GM12878 (cell line): ENCODE measurements around the gene TRABD2B. TPM values are rescaled to one million over a fixed set of nuclear protein-coding genes. Genes with fewer than 3 reads are reported as not detected.

Source experiments
- ATAC-seq: fragments of 200-7000 bp; cut with Tn5 transposase; 3 replicates; pipeline ENCODE4 v1.9.1; 2020; ENCODE audit warnings: mild to moderate bottlenecking, moderate library complexity
- BruUV-seq: library from RNA; stranded (reverse); fragments of 400-500 nt; replicated peaks from 2 replicates; lab custom pipeline; 2021; lab: Mats Ljungman, UMichigan
- CTCF ChIA-PET: fragments of 300-600 bp; sonication (Branson Sonifier 250); formaldehyde crosslinking; extraction: SDS; loops from one replicate; lab custom pipeline; 2021; ENCODE audit warnings: inconsistent platforms; lab: Yijun Ruan, JAX
- POLR2A ChIA-PET: fragments of 350-600 bp; formaldehyde crosslinking; extraction: SDS; loops from one replicate; lab custom pipeline; 2021; ENCODE audit warnings: inconsistent platforms; lab: Charles Lee
- RAD21 ChIA-PET: fragments of 300-600 bp; sonication (Branson Sonifier 250); formaldehyde crosslinking; loops from one replicate; lab custom pipeline; 2023; ENCODE audit warnings: antibody characterized with exemption; ENCODE audit not compliant: unreplicated experiment; lab: Charles Lee
- SMC1A ChIA-PET: fragments of 300-600 bp; sonication (Branson Sonifier 250); formaldehyde crosslinking; loops from one replicate; lab custom pipeline; 2023; ENCODE audit not compliant: unreplicated experiment, uncharacterized antibody; lab: Charles Lee
- DNase-seq: peaks from one replicate; pipeline ENCODE4 v3.0.0-alpha.2; 2011; ENCODE audit warnings: low read depth, low spot score
- FAIRE-seq: peaks from 3 replicates; lab custom pipeline; 2011; peaks lifted over from hg19 to GRCh38; lab: Jason Lieb, UNC
- H2AFZ ChIP-seq: 2 replicates; pipeline ENCODE4 v1.6.0; 2011; ENCODE audit warnings: low read depth, low read length, control low read depth; ENCODE audit not compliant: control insufficient read depth
- H3K27ac ChIP-seq: 2 replicates; pipeline ENCODE4 v1.5.1; 2011; ENCODE audit warnings: control low read depth; ENCODE audit not compliant: control insufficient read depth, insufficient read depth
- H3K27me3 ChIP-seq, 2 experiments: replicated peaks in 1 of 2; 2 replicates each; pipeline versions ENCODE4 v1.6.0 to v1.6.1; 2011; ENCODE audit warnings: low read length in 1 of 2; ENCODE audit not compliant: control insufficient read depth in 2 of 2, insufficient read depth in 2 of 2
- H3K36me3 ChIP-seq, 2 experiments: 2 replicates each; pipeline ENCODE4 v1.5.1; 2011; ENCODE audit warnings: low read length in 1 of 2; ENCODE audit not compliant: control insufficient read depth in 2 of 2, insufficient read depth in 2 of 2
- H3K4me1 ChIP-seq: 2 replicates; pipeline ENCODE4 v1.6.1; 2011; ENCODE audit warnings: mild to moderate bottlenecking, low read length, moderate library complexity, mixed read lengths; ENCODE audit not compliant: control insufficient read depth, insufficient read depth
- H3K4me2 ChIP-seq: 2 replicates; pipeline ENCODE4 v1.6.0; 2011; ENCODE audit warnings: control low read depth; ENCODE audit not compliant: control insufficient read depth, insufficient read depth
- H3K4me3 ChIP-seq: fragments of 200-600 bp; sonication (generic); 2 replicates; pipeline ENCODE4 v1.5.1; 2016
- H3K79me2 ChIP-seq: 2 replicates; pipeline ENCODE4 v1.6.0; 2011; ENCODE audit warnings: low read length; ENCODE audit not compliant: control insufficient read depth, insufficient read depth
- H3K9ac ChIP-seq: 2 replicates; pipeline ENCODE4 v1.8.0; 2011; ENCODE audit warnings: low read length, control low read depth, mixed read lengths; ENCODE audit not compliant: control insufficient read depth, insufficient read depth
- H3K9me3 ChIP-seq: replicated peaks from 3 replicates; pipeline ENCODE4 v1.5.1; 2011; ENCODE audit warnings: mild to moderate bottlenecking, low read length; ENCODE audit not compliant: control insufficient read depth, insufficient read depth
- H4K20me1 ChIP-seq: 2 replicates; pipeline ENCODE4 v1.6.0; 2011; ENCODE audit not compliant: control insufficient read depth, insufficient read depth
- CBX3 ChIP-seq: fragments of 200-600 bp; sonication (generic); IDR thresholded peaks from 2 replicates; pipeline ENCODE4 v1.6.1; 2016; ENCODE audit warnings: low read depth, borderline replicate concordance
- GABPA ChIP-seq: IDR thresholded peaks from 2 replicates; pipeline ENCODE4 v1.6.1; 2014; ENCODE audit warnings: antibody characterized with exemption, low read depth, mild to moderate bottlenecking, inconsistent platforms
- GATAD2B ChIP-seq: fragments of 450-650 bp; conservative IDR thresholded peaks from 2 replicates; pipeline ENCODE4 v1.6.1; 2017; ENCODE audit warnings: low read depth, mild to moderate bottlenecking, moderate library complexity
- KAT2A ChIP-seq: conservative IDR thresholded peaks from 2 replicates; pipeline ENCODE4 v1.6.1; 2011; ENCODE audit warnings: low read depth, low read length; ENCODE audit not compliant: control insufficient read depth
- LARP7 ChIP-seq: fragments of 450-650 bp; IDR thresholded peaks from 2 replicates; pipeline ENCODE4 v1.6.1; 2017; ENCODE audit warnings: mild to moderate bottlenecking
- PML ChIP-seq: IDR thresholded peaks from 2 replicates; pipeline ENCODE4 v1.6.1; 2012; ENCODE audit warnings: low read length, inconsistent platforms
- RB1 ChIP-seq: fragments of 450-650 bp; formaldehyde crosslinking; IDR thresholded peaks from 2 replicates; pipeline ENCODE4 v1.6.1; 2017; ENCODE audit warnings: mild to moderate bottlenecking, borderline replicate concordance
- TCF12 ChIP-seq: IDR thresholded peaks from 2 replicates; pipeline ENCODE4 v1.6.1; 2011; ENCODE audit warnings: low read depth, mild to moderate bottlenecking, low read length
- TCF7 ChIP-seq: IDR thresholded peaks from 2 replicates; pipeline ENCODE4 v1.6.1; 2014; ENCODE audit warnings: antibody characterized with exemption, borderline replicate concordance
- ZNF217 ChIP-seq: fragments of 450-650 bp; IDR thresholded peaks from 2 replicates; pipeline ENCODE4 v1.6.1; 2017; ENCODE audit warnings: antibody characterized with exemption, mild to moderate bottlenecking
- ZSCAN29 ChIP-seq: fragments of 450-650 bp; IDR thresholded peaks from 2 replicates; pipeline ENCODE4 v1.6.1; 2017; ENCODE audit warnings: mild to moderate bottlenecking, moderate library complexity
- WGBS: methylation state at CpG from one replicate; pipeline ENCODE4 v1.1.6; 2016; ENCODE audit warnings: low lambda C conversion rate; ENCODE audit not compliant: insufficient replicate concordance, insufficient coverage; ENCODE audit errors: missing lambda C conversion rate; 5-methylcytosine and 5-hydroxymethylcytosine counted together
- in situ Hi-C: fragments of 300-500 bp; cut with MboI; formaldehyde crosslinking; loops from 9 replicates; pipeline ENCODE4 v1.14.3; 2018; ENCODE audit warnings: mixed read lengths
- intact Hi-C: fragments of 100-400 bp; cut with micrococcal nuclease; formaldehyde crosslinking; loops from one replicate; pipeline ENCODE4 v1.14.2; 2022; ENCODE audit not compliant: unreplicated experiment
- polyA plus RNA-seq, 11 experiments: library from polyadenylated mRNA; depleted of rRNA in 4 of 11; unstranded in 6 of 11; stranded (reverse) in 5 of 11; fragments of >200 nt; fragmentation: Nextera tagmentation in 4 of 11; fragmentation: Illumina TruSeq in 1 of 11; extraction: Ambion mirVana in 4 of 11; extraction: Trizol in 1 of 11; gene quantifications; 1 replicate in 1 of 11; 2 replicates in 10 of 11; pipeline versions ENCODE4 v1.2.1 to v1.2.3, GENCODE V29; 2011 to 2016; ENCODE audit warnings: inconsistent platforms in 2 of 11, missing spikeins in 2 of 11, low read depth in 1 of 11
- total RNA-seq, 4 experiments: library from RNA; depleted of rRNA in 3 of 4; stranded (reverse); fragments of >200 nt in 3 of 4; fragmentation: Illumina TruSeq in 1 of 4; extraction: Trizol in 1 of 4; gene quantifications; 2 replicates each; pipeline versions ENCODE4 v1.2.1 to v1.2.3, GENCODE V29; 2013 to 2021

TRABD2B gene
- total and polyA plus RNA-seq, 10 of the 15 experiments (the other 5 are each of a cell fraction or from before 2014, with no cell fraction given) = not detected

DNA sequence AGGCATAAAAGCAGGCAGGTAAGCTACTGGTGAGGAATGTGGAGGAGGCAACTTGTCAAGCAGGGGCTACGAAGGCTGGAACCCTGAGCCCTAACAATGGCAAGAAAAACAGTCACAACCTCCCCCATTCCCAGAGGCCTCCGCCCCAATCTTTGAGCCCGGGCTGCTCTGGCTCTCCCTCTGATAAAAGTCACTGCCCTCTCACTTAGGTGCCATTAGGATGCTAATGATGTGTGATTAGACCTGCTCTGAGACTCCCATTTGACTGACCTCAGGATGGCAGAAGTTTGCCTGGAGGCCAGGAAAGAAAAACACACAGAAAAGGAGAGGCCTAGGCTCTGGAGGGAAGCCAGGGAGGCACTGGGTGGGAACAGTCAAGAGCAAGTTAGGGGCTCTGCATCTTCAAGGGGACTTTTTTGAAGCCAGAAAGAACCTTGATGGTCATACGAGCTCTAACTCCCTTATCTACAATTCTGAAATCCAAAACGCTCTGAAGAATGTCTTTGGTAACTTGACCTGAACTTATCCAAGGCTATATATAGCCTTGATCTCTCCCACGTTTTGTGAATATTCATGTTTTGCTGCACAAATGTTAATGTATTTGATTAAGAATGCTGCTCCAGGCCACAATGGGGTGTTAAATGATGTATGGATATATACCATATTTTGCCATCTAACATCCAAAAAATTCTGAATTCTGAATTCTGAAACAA lies 98.9 kb downstream of the TRABD2B start:
- DNase-seq = no peak
- H3K4me3 ChIP-seq = no peak overlapping the region
- no peaks in the 10 kb centered on the region for H3K4me1 ChIP-seq
- 5% methylated on average over 6 of the region's 6 CpGs for WGBS
- POLR2A ChIA-PET = no interaction called here
- TF ChIP-seq LARP7 = no peak
- TF ChIP-seq TCF7 = no peak
- TF ChIP-seq ZNF217 = no peak
- no peak for TF ChIP-seq GATAD2B
- no peak for TF ChIP-seq GABPA
- no peak for TF ChIP-seq ZSCAN29
- no peak for TF ChIP-seq RB1
- TF ChIP-seq TCF12 = no peak
- no peak for TF ChIP-seq PML
- TF ChIP-seq CBX3 = no peak
- no peak for TF ChIP-seq KAT2A
- TF ChIP-seq, all 136 proteins: peak for 0
- ChIA-PET RAD21 (no interaction called here), CTCF (no interaction called here), SMC1A (no interaction called here)
- Histone ChIP-seq H3K4me2 (no peak overlapping the region), H3K9me3 (no peaks in the 10 kb centered on the region), H3K27ac (no peak overlapping the region), H3K9ac (no peak overlapping the region), H3K27me3 (peaks cover 2 to 6% of the 10 kb centered on the region in 2 experiments; a peak in 3 of 4 replicates), H3K79me2 (no peaks in the 10 kb centered on the region), H3K36me3 (no peaks in the 10 kb centered on the region), H2AFZ (no peak overlapping the region), H4K20me1 (no peaks in the 10 kb centered on the region; the same call in 1 of the 2 replicates)
- intact Hi-C loops = no loop called here
- no TSS peak for BruUV-seq
- ATAC-seq (no peak), FAIRE-seq (no peak)
- in situ Hi-C loops = no loop called here
